ENCODE data around the gene ASAP3. TPM values are rescaled to one million over a fixed set of nuclear protein-coding genes. Genes with fewer than 3 reads are reported as not detected.
A peak's percentile ranks its signal among the peaks of the same experiment; 100 is the strongest.

Gene ASAP3
- total and polyA plus RNA-seq, 4 donors: 8.3 to 25.9 (median 16.7) TPM

GRCh38 chr1:23396380-23396779 is 87.6 kb downstream of the ASAP3 start:
- H3K27me3 ChIP-seq (ENCODE audit: control insufficient read depth in 4 of 4, insufficient read depth in 4 of 4, low read length in 3 of 4): no peaks in the 10 kb centered on the region
- no peak overlapping the region for H3K9ac ChIP-seq (ENCODE audit: low read depth in 1 of 2, low read length in 2 of 2)
- no peak for TF ChIP-seq FOXA2 (IDR thresholded peaks at IDR 0.05)
- TF ChIP-seq ZBTB33 (IDR thresholded peaks at IDR 0.05): no peak
- no peak overlapping the region for H3K4me3 ChIP-seq (ENCODE audit: low read depth in 1 of 3, low read length in 3 of 3)
- no peaks in the 10 kb centered on the region for H3K9me3 ChIP-seq (ENCODE audit: control insufficient read depth in 4 of 4, low read length in 3 of 4)
- peaks cover 0 to 7% (median 2%) of the 10 kb centered on the region in 4 donors for H3K4me1 ChIP-seq (ENCODE audit: control insufficient read depth in 4 of 4, insufficient read depth in 4 of 4, low read length in 3 of 4)
- H3K36me3 ChIP-seq (ENCODE audit: control insufficient read depth in 4 of 4, insufficient read depth in 3 of 4, low read depth in 1 of 4, low read length in 3 of 4): peaks cover 0 to 47% (median 21%) of the 10 kb centered on the region in 4 donors
- WGBS: 96% methylated on average over 2 of the region's 2 CpGs
- H3K27ac ChIP-seq (ENCODE audit: low read depth in 1 of 2, low read length in 2 of 2): no peak overlapping the region
- no peak for DNase-seq (ENCODE audit: low spot score)

GRCh38 chr1:23395849-23396248 is 88.1 kb downstream of the ASAP3 start:
- H3K36me3 ChIP-seq (ENCODE audit: control insufficient read depth in 4 of 4, insufficient read depth in 3 of 4, low read depth in 1 of 4, low read length in 3 of 4): peaks cover 0 to 46% (median 20%) of the 10 kb centered on the region in 4 donors
- no peaks in the 10 kb centered on the region for H3K27me3 ChIP-seq (ENCODE audit: control insufficient read depth in 4 of 4, insufficient read depth in 4 of 4, low read length in 3 of 4)
- H3K27ac ChIP-seq (ENCODE audit: low read depth in 1 of 2, low read length in 2 of 2): no peak overlapping the region
- no peak overlapping the region for H3K9ac ChIP-seq (ENCODE audit: low read depth in 1 of 2, low read length in 2 of 2)
- 90% methylated on average over 4 of the region's 4 CpGs for WGBS
- no peaks in the 10 kb centered on the region for H3K9me3 ChIP-seq (ENCODE audit: control insufficient read depth in 4 of 4, low read length in 3 of 4)
- H3K4me1 ChIP-seq (ENCODE audit: control insufficient read depth in 4 of 4, insufficient read depth in 4 of 4, low read length in 3 of 4): peaks cover 0 to 7% (median 2%) of the 10 kb centered on the region in 4 donors
- no peak for DNase-seq (ENCODE audit: low spot score)
- H3K4me3 ChIP-seq (ENCODE audit: low read depth in 1 of 3, low read length in 3 of 3): no peak overlapping the region
- TF ChIP-seq ATF3 (IDR thresholded peaks at IDR 0.05): no peak
- TF ChIP-seq MAX (IDR thresholded peaks at IDR 0.05): no peak
- TF ChIP-seq HNF4A (conservative IDR thresholded peaks at IDR 0.05): no peak
- no peak for TF ChIP-seq RXRA (IDR thresholded peaks at IDR 0.05)
- no peak for TF ChIP-seq REST (IDR thresholded peaks at IDR 0.05)
- TF ChIP-seq HNF4G (IDR thresholded peaks at IDR 0.05): no peak
- no peak for TF ChIP-seq TAF1 (conservative IDR thresholded peaks at IDR 0.05)
- no peak for TF ChIP-seq GABPA (IDR thresholded peaks at IDR 0.05 in 1 of 2, conservative IDR thresholded peaks at IDR 0.05 in 1 of 2)
- no peak for TF ChIP-seq FOXA2 (IDR thresholded peaks at IDR 0.05)

GRCh38 chr1:23395154-23395724 is 88.7 kb downstream of the ASAP3 start:
- Histone ChIP-seq H3K27me3 (ENCODE audit: control insufficient read depth in 4 of 4, insufficient read depth in 4 of 4, low read length in 3 of 4) (no peaks in the 10 kb centered on the region), H3K4me3 (ENCODE audit: low read depth in 1 of 3, low read length in 3 of 3) (no peak overlapping the region), H3K9me3 (ENCODE audit: control insufficient read depth in 4 of 4, low read length in 3 of 4) (no peaks in the 10 kb centered on the region), H3K27ac (ENCODE audit: low read depth in 1 of 2, low read length in 2 of 2) (peak overlapping the region; percentile 37 to 51), H3K9ac (ENCODE audit: low read depth in 1 of 2, low read length in 2 of 2) (no peak overlapping the region), H3K4me1 (ENCODE audit: control insufficient read depth in 4 of 4, insufficient read depth in 4 of 4, low read length in 3 of 4) (peaks cover 0 to 7% (median 2%) of the 10 kb centered on the region in 4 donors), H3K36me3 (ENCODE audit: control insufficient read depth in 4 of 4, insufficient read depth in 3 of 4, low read depth in 1 of 4, low read length in 3 of 4) (peaks cover 0 to 43% (median 19%) of the 10 kb centered on the region in 4 donors)
- no peak for TF ChIP-seq CTCF (IDR thresholded peaks at IDR 0.05; ENCODE audit: low read depth, low read length, missing input control)
- no peak for TF ChIP-seq SP1 (IDR thresholded peaks at IDR 0.05)
- no peak for TF ChIP-seq JUND (IDR thresholded peaks at IDR 0.05)
- TF ChIP-seq NR2F2 (IDR thresholded peaks at IDR 0.05): no peak
- TF ChIP-seq RXRA (IDR thresholded peaks at IDR 0.05): no peak
- WGBS: 74% methylated on average over 8 of the region's 8 CpGs
- DNase-seq (ENCODE audit: low spot score): no peak
